HEK293T (cell line): ENCODE data around the gene PACS2.

ENCODE experiments used
- CTCF ChIA-PET: fragments of 350-600 bp; formaldehyde crosslinking; extraction: SDS; loops from one replicate; lab custom pipeline; 2021; ENCODE audit warnings: antibody characterized with exemption, inconsistent platforms; lab: Yijun Ruan, JAX
- POLR2A ChIA-PET: fragments of 350-600 bp; formaldehyde crosslinking; extraction: SDS; loops from one replicate; lab custom pipeline; 2020; ENCODE audit warnings: antibody characterized with exemption, inconsistent platforms; lab: Yijun Ruan, JAX
- DNase-seq: peaks from one replicate; pipeline ENCODE4 v3.0.0; 2012; ENCODE audit warnings: mixed read lengths; ENCODE audit errors: extremely low spot score
- ARNT ChIP-seq: fragments of 450-650 bp; IDR thresholded peaks from 2 replicates; pipeline ENCODE4 v1.6.1; 2017; ENCODE audit warnings: mild to moderate bottlenecking
- BHLHE40 ChIP-seq: fragments of 450-650 bp; IDR thresholded peaks from 2 replicates; pipeline ENCODE4 v1.6.1; 2016; ENCODE audit warnings: mild to moderate bottlenecking, moderate library complexity, borderline replicate concordance
- CTBP1 ChIP-seq: fragments of 450-650 bp; IDR thresholded peaks from 2 replicates; pipeline ENCODE4 v1.6.1; 2016; ENCODE audit warnings: borderline replicate concordance
- ELF4 ChIP-seq: fragments of 450-650 bp; IDR thresholded peaks from 2 replicates; pipeline ENCODE4 v1.6.1; 2017; ENCODE audit warnings: antibody characterized with exemption
- FOXA1 ChIP-seq: fragments of 450-650 bp; IDR thresholded peaks from 2 replicates; pipeline ENCODE4 v1.6.1; 2016; ENCODE audit warnings: mild to moderate bottlenecking
- FOXK2 ChIP-seq: fragments of 450-650 bp; IDR thresholded peaks from 2 replicates; pipeline ENCODE4 v1.6.1; 2016; ENCODE audit warnings: mild to moderate bottlenecking
- FOXM1 ChIP-seq: fragments of 450-650 bp; IDR thresholded peaks from 2 replicates; pipeline ENCODE4 v1.6.1; 2017; ENCODE audit warnings: mild to moderate bottlenecking, borderline replicate concordance
- HDGF ChIP-seq: fragments of 450-650 bp; IDR thresholded peaks from 2 replicates; pipeline ENCODE4 v1.6.1; 2017; ENCODE audit warnings: antibody characterized with exemption, borderline replicate concordance
- L3MBTL2 ChIP-seq: fragments of 450-650 bp; conservative IDR thresholded peaks from 2 replicates; pipeline ENCODE4 v1.6.1; 2016; ENCODE audit warnings: mild to moderate bottlenecking
- LEF1 ChIP-seq: fragments of 450-650 bp; IDR thresholded peaks from 2 replicates; pipeline ENCODE4 v1.6.1; 2017; ENCODE audit warnings: mild to moderate bottlenecking, borderline replicate concordance
- NFRKB ChIP-seq: fragments of 450-650 bp; IDR thresholded peaks from 2 replicates; pipeline ENCODE4 v1.6.1; 2016; ENCODE audit warnings: mild to moderate bottlenecking, moderate library complexity
- PKNOX1 ChIP-seq: fragments of 450-650 bp; IDR thresholded peaks from 2 replicates; pipeline ENCODE4 v1.6.1; 2016
- SP1 ChIP-seq: fragments of 450-650 bp; IDR thresholded peaks from 2 replicates; pipeline ENCODE4 v1.6.1; 2017
- SUZ12 ChIP-seq: fragments of 450-650 bp; IDR thresholded peaks from 2 replicates; pipeline ENCODE4 v1.6.1; 2016; ENCODE audit warnings: mild to moderate bottlenecking
- TARDBP ChIP-seq: fragments of 450-650 bp; IDR thresholded peaks from 2 replicates; pipeline ENCODE4 v1.6.1; 2016
- ZNF384 ChIP-seq: fragments of 450-650 bp; IDR thresholded peaks from 2 replicates; pipeline ENCODE4 v1.6.1; 2016

The PACS2 gene

GRCh38 chr14:105426416-105427130 lies 112.0 kb downstream of the PACS2 start:
- ChIA-PET POLR2A (no interaction called here), CTCF (no interaction called here)
- DNase-seq = no peak
- TF ChIP-seq TARDBP = no peak
- TF ChIP-seq SP1 = no peak
- no peak for TF ChIP-seq ARNT
- TF ChIP-seq L3MBTL2 = no peak
- no peak for TF ChIP-seq FOXM1
- TF ChIP-seq LEF1 = no peak
- no peak for TF ChIP-seq NFRKB
- TF ChIP-seq SUZ12 = no peak

GRCh38 chr14:105427412-105427811 lies 112.9 kb downstream of the PACS2 start:
- DNase-seq = no peak
- ChIA-PET CTCF (no interaction called here), POLR2A (no interaction called here)
- TF ChIP-seq HDGF (no peak), PKNOX1 (no peak), TARDBP (no peak), ELF4 (no peak), CTBP1 (no peak), ZNF384 (no peak), FOXA1 (no peak), NFRKB (no peak), L3MBTL2 (no peak), SP1 (no peak)

GRCh38 chr14:105427936-105428485 lies 113.5 kb downstream of the PACS2 start:
- ChIA-PET CTCF (no interaction called here), POLR2A (no interaction called here)
- TF ChIP-seq TARDBP (no peak), ZNF384 (0 out of 2 replicates have a peak, but pooled peaks have one; percentile 16)
- DNase-seq = no peak

- TF ChIP-seq PKNOX1 (no peak), ELF4 (no peak), CTBP1 (no peak), TARDBP (no peak), FOXK2 (no peak), HDGF (no peak), FOXA1 (no peak), NFRKB (no peak), L3MBTL2 (no peak), BHLHE40 (no peak), ZNF384 (no peak), FOXM1 (no peak), SUZ12 (no peak), SP1 (no peak), ARNT (no peak)
- DNase-seq = no peak
- POLR2A ChIA-PET = no interaction called here
- CTCF ChIA-PET = no interaction called here
Measured at GRCh38 chr14:105430042-105430441, 115.5 kb downstream of the PACS2 start.

GRCh38 chr14:105430565-105430964 lies 116.0 kb downstream of the PACS2 start:
- TF ChIP-seq PKNOX1 (no peak), ELF4 (no peak), ZNF384 (no peak), SP1 (no peak), FOXA1 (no peak), HDGF (no peak), LEF1 (no peak), FOXK2 (no peak), L3MBTL2 (no peak), TARDBP (no peak), SUZ12 (no peak), BHLHE40 (no peak)
- POLR2A ChIA-PET = no interaction called here
- no peak for DNase-seq
- CTCF ChIA-PET = no interaction called here

GRCh38 chr14:105431256-105431655 lies 116.7 kb downstream of the PACS2 start:
- no peak for DNase-seq
- ChIA-PET CTCF (no interaction called here), POLR2A (no interaction called here)
- TF ChIP-seq CTBP1 (no peak), SUZ12 (no peak), FOXK2 (no peak), HDGF (no peak), SP1 (no peak)

GRCh38 chr14:105432657-105433056 lies 118.1 kb downstream of the PACS2 start:
- POLR2A ChIA-PET = no interaction called here

More at GRCh38 chr14:105432657-105433056, 118.1 kb downstream of the PACS2 start:
- TF ChIP-seq PKNOX1 (no peak), SP1 (no peak), FOXA1 (no peak), BHLHE40 (no peak), LEF1 (no peak), FOXK2 (no peak), CTBP1 (no peak), FOXM1 (no peak), ZNF384 (no peak), ELF4 (no peak), HDGF (no peak)
- DNase-seq = no peak
- CTCF ChIA-PET = no interaction called here
